Retina (tissue), 1 donor: ENCODE results near the gene AK3.

Source experiments
- DNase-seq: peaks from one replicate; pipeline ENCODE4 v3.0.0-alpha.2; 2016

Gene AK3

GRCh38 chr9:4746278-4747030, 5.5 kb upstream of the AK3 start:
- no peak for DNase-seq

GRCh38 chr9:4743131-4743875, 2.3 kb upstream of the AK3 start:
- no peak for DNase-seq

GRCh38 chr9:4742246-4742645, 1.2 kb upstream of the AK3 start:
- DNase-seq = no peak

GRCh38 chr9:4741365-4742089, 525 bp upstream of the AK3 start:
- DNase-seq = no peak

GRCh38 chr9:4740388-4740637, 689 bp downstream of the AK3 start:
- DNase-seq = no peak

GRCh38 chr9:4739587-4740387, 1.2 kb downstream of the AK3 start:
- DNase-seq = peak; percentile 27

GRCh38 chr9:4738866-4739586, 2.0 kb downstream of the AK3 start:
- no peak for DNase-seq

- no peak for DNase-seq
These were observed 6.9 kb downstream of the AK3 start for GRCh38 chr9:4734150-4734549.

GRCh38 chr9:4732890-4733289, 8.1 kb downstream of the AK3 start:
- no peak for DNase-seq

GRCh38 chr9:4727593-4727992, 13.4 kb downstream of the AK3 start:
- DNase-seq = no peak

- DNase-seq = no peak
These were observed 15.1 kb downstream of the AK3 start for GRCh38 chr9:4725706-4726442.

- DNase-seq = no peak
These were observed 19.3 kb downstream of the AK3 start for GRCh38 chr9:4721736-4722135.

GRCh38 chr9:4718911-4719310, 22.1 kb downstream of the AK3 start:
- no peak for DNase-seq

- DNase-seq = no peak
These were observed 23.2 kb downstream of the AK3 start for GRCh38 chr9:4717815-4718214.

GRCh38 chr9:4716163-4716562, 24.8 kb downstream of the AK3 start:
- no peak for DNase-seq

GRCh38 chr9:4714266-4715016, 26.6 kb downstream of the AK3 start:
- no peak for DNase-seq

- no peak for DNase-seq
These were observed 27.2 kb downstream of the AK3 start for GRCh38 chr9:4713849-4714248.

GRCh38 chr9:4709380-4709779, 31.6 kb downstream of the AK3 start:
- DNase-seq = no peak

- no peak for DNase-seq
These were observed 33.9 kb downstream of the AK3 start for GRCh38 chr9:4706971-4707622.

GRCh38 chr9:4706021-4706420, 35.0 kb downstream of the AK3 start:
- DNase-seq = no peak

GRCh38 chr9:4704129-4704528, 36.9 kb downstream of the AK3 start:
- DNase-seq = no peak
